Measurements from ENCODE around the gene PRDM16.

The PRDM16 gene

GRCh38 chr1:3155056-3155925 lies 86.3 kb downstream of the PRDM16 start:
- no peaks in the 10 kb centered on the region for H3K36me3 ChIP-seq (ENCODE audit: insufficient read depth, low read length)
- H4K20me1 ChIP-seq (ENCODE audit: insufficient read depth, low read length, poor library complexity, severe bottlenecking): no peaks in the 10 kb centered on the region
- H3K27me3 ChIP-seq (ENCODE audit: insufficient read depth, low read length, poor library complexity, severe bottlenecking): no peaks in the 10 kb centered on the region
- H3K9me3 ChIP-seq (ENCODE audit: insufficient read depth, low read depth, low read length): no peaks in the 10 kb centered on the region
- no peaks in the 10 kb centered on the region for H3K4me1 ChIP-seq (ENCODE audit: insufficient read depth, low read length, poor library complexity, severe bottlenecking)
- H2AFZ ChIP-seq (ENCODE audit: low read length): no peak overlapping the region
- no peak overlapping the region for H3K9ac ChIP-seq (ENCODE audit: low read depth, low read length, poor library complexity, severe bottlenecking)
- H3K4me3 ChIP-seq (ENCODE audit: low read length, poor library complexity, severe bottlenecking): no peak overlapping the region
- no peak for TF ChIP-seq EZH2phosphoT487 (IDR thresholded peaks at IDR 0.05; ENCODE audit: borderline replicate concordance)
- TF ChIP-seq CTCF (conservative IDR thresholded peaks at IDR 0.05; ENCODE audit: low read length): no peak
- no peaks in the 10 kb centered on the region for H3K9me2 ChIP-seq (replicated peaks; ENCODE audit: low read depth, low read length)
- no peaks in the 10 kb centered on the region for H3K79me2 ChIP-seq (ENCODE audit: insufficient read depth, low read length)
- H3F3A ChIP-seq (ENCODE audit: low read depth): no peaks in the 10 kb centered on the region
- no peak overlapping the region for H3K4me2 ChIP-seq (ENCODE audit: low read depth, low read length, poor library complexity, severe bottlenecking)

- Histone ChIP-seq H3F3A (ENCODE audit: low read depth) (no peaks in the 10 kb centered on the region), H3K4me2 (ENCODE audit: low read depth, low read length, poor library complexity, severe bottlenecking) (no peak overlapping the region), H3K4me3 (ENCODE audit: low read length, poor library complexity, severe bottlenecking) (no peak overlapping the region), H4K20me1 (ENCODE audit: insufficient read depth, low read length, poor library complexity, severe bottlenecking) (no peaks in the 10 kb centered on the region), H3K9ac (ENCODE audit: low read depth, low read length, poor library complexity, severe bottlenecking) (no peak overlapping the region), H3K9me2 (replicated peaks; ENCODE audit: low read depth, low read length) (no peaks in the 10 kb centered on the region), H3K36me3 (ENCODE audit: insufficient read depth, low read length) (no peaks in the 10 kb centered on the region), H3K4me1 (ENCODE audit: insufficient read depth, low read length, poor library complexity, severe bottlenecking) (no peaks in the 10 kb centered on the region), H2AFZ (ENCODE audit: low read length) (no peak overlapping the region), H3K79me2 (ENCODE audit: insufficient read depth, low read length) (no peaks in the 10 kb centered on the region), H3K9me3 (ENCODE audit: insufficient read depth, low read depth, low read length) (no peaks in the 10 kb centered on the region), H3K27me3 (ENCODE audit: insufficient read depth, low read length, poor library complexity, severe bottlenecking) (no peaks in the 10 kb centered on the region)
- TF ChIP-seq EZH2phosphoT487 (IDR thresholded peaks at IDR 0.05; ENCODE audit: borderline replicate concordance) (no peak), CTCF (conservative IDR thresholded peaks at IDR 0.05; ENCODE audit: low read length) (no peak)
These were observed 86.9 kb downstream of the PRDM16 start for GRCh38 chr1:3155926-3156220.

GRCh38 chr1:3156936-3157335 lies 87.9 kb downstream of the PRDM16 start:
- Histone ChIP-seq H3F3A (ENCODE audit: low read depth) (no peaks in the 10 kb centered on the region), H3K4me1 (ENCODE audit: insufficient read depth, low read length, poor library complexity, severe bottlenecking) (no peaks in the 10 kb centered on the region), H2AFZ (ENCODE audit: low read length) (no peak overlapping the region), H3K4me3 (ENCODE audit: low read length, poor library complexity, severe bottlenecking) (no peak overlapping the region), H3K27me3 (ENCODE audit: insufficient read depth, low read length, poor library complexity, severe bottlenecking) (no peaks in the 10 kb centered on the region), H4K20me1 (ENCODE audit: insufficient read depth, low read length, poor library complexity, severe bottlenecking) (no peaks in the 10 kb centered on the region), H3K79me2 (ENCODE audit: insufficient read depth, low read length) (no peaks in the 10 kb centered on the region), H3K9ac (ENCODE audit: low read depth, low read length, poor library complexity, severe bottlenecking) (no peak overlapping the region), H3K9me3 (ENCODE audit: insufficient read depth, low read depth, low read length) (no peaks in the 10 kb centered on the region), H3K36me3 (ENCODE audit: insufficient read depth, low read length) (no peaks in the 10 kb centered on the region), H3K9me2 (replicated peaks; ENCODE audit: low read depth, low read length) (no peaks in the 10 kb centered on the region), H3K4me2 (ENCODE audit: low read depth, low read length, poor library complexity, severe bottlenecking) (no peak overlapping the region)
- no peak for TF ChIP-seq CTCF (conservative IDR thresholded peaks at IDR 0.05; ENCODE audit: low read length)
- no peak for TF ChIP-seq EZH2phosphoT487 (IDR thresholded peaks at IDR 0.05; ENCODE audit: borderline replicate concordance)
